ENCODE measurements around the gene GRIK3.

Gene GRIK3

DNA sequence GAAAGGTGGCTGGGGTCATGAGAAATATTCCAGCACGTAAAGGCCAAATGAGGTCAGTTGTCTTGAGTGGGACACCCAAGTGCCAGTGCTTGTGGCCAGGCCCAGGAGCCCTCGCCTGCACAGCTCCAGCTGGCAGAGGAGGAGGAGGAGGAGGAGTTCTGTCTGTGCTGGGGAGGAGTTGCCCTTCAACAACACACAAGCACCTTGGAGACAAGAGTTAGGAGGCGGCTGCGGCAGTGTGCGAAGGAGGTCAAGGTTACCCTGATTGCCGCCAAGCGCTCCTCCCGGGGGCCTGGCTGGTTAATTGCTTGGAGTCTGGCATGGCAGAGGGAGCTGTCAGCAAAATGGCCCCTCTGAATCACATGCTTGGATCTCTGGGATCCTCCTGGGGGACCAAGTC is 45.1 kb downstream of the GRIK3 start:
- TF ChIP-seq EZH2phosphoT487 (IDR thresholded peaks at IDR 0.05; ENCODE audit: low read depth): no peak
- TF ChIP-seq, protein P1, sequence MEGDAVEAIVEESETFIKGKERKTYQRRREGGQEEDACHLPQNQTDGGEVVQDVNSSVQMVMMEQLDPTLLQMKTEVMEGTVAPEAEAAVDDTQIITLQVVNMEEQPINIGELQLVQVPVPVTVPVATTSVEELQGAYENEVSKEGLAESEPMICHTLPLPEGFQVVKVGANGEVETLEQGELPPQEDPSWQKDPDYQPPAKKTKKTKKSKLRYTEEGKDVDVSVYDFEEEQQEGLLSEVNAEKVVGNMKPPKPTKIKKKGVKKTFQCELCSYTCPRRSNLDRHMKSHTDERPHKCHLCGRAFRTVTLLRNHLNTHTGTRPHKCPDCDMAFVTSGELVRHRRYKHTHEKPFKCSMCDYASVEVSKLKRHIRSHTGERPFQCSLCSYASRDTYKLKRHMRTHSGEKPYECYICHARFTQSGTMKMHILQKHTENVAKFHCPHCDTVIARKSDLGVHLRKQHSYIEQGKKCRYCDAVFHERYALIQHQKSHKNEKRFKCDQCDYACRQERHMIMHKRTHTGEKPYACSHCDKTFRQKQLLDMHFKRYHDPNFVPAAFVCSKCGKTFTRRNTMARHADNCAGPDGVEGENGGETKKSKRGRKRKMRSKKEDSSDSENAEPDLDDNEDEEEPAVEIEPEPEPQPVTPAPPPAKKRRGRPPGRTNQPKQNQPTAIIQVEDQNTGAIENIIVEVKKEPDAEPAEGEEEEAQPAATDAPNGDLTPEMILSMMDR (IDR thresholded peaks at IDR 0.05; ENCODE audit: low read depth, low read length): no peak
- H3K9ac ChIP-seq (ENCODE audit: low read length): no peak overlapping the region
- no peak overlapping the region for H3K4me3 ChIP-seq (ENCODE audit: low read length)
- H4K20me1 ChIP-seq (ENCODE audit: insufficient read depth, low read length): no peaks in the 10 kb centered on the region
- no peaks in the 10 kb centered on the region for H3K9me3 ChIP-seq (ENCODE audit: insufficient read depth, low read length)
- H3K4me2 ChIP-seq (ENCODE audit: low read length): no peak overlapping the region
- H3K27me3 ChIP-seq (ENCODE audit: low read depth, low read length): no peaks in the 10 kb centered on the region
- no peak overlapping the region for H3K27ac ChIP-seq (ENCODE audit: low read length)
- no peaks in the 10 kb centered on the region for H3K79me2 ChIP-seq (ENCODE audit: low read length)
- H3K4me1 ChIP-seq (ENCODE audit: low read length): no peaks in the 10 kb centered on the region
- no peak overlapping the region for H2AFZ ChIP-seq (ENCODE audit: low read depth, low read length)
- H3K36me3 ChIP-seq (replicated peaks; ENCODE audit: low read depth, low read length): no peaks in the 10 kb centered on the region

DNA sequence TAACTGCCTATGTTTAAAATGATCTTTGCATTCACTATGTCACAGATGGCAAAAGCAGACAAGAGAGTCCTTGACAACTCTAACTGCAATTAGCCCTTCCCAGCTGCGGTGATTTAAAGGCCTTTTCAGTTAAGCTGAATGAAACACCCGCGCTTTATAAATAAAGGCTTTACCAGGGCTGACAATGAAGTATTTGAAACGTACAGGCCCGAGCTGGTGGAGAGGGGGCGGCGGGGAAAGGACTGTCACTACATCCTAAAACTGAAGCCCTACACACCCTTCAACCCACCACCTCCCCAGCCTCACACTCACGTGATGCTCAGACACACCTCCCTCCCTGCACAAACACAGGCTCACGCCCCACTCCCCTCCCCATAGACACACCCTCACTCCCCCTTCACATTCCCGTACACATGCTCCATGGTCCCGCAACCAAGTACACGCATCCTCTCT is 45.5 kb downstream of the GRIK3 start:
- H3K79me2 ChIP-seq (ENCODE audit: low read length): no peaks in the 10 kb centered on the region
- no peaks in the 10 kb centered on the region for H3K4me1 ChIP-seq (ENCODE audit: low read length)
- H3K4me2 ChIP-seq (ENCODE audit: low read length): no peak overlapping the region
- no peaks in the 10 kb centered on the region for H3K9me3 ChIP-seq (ENCODE audit: insufficient read depth, low read length)
- H3K27me3 ChIP-seq (ENCODE audit: low read depth, low read length): no peaks in the 10 kb centered on the region
- no peak overlapping the region for H2AFZ ChIP-seq (ENCODE audit: low read depth, low read length)
- no peak overlapping the region for H3K27ac ChIP-seq (ENCODE audit: low read length)
- no peaks in the 10 kb centered on the region for H3K36me3 ChIP-seq (replicated peaks; ENCODE audit: low read depth, low read length)
- H3K4me3 ChIP-seq (ENCODE audit: low read length): no peak overlapping the region
- TF ChIP-seq EZH2phosphoT487 (IDR thresholded peaks at IDR 0.05; ENCODE audit: low read depth): no peak
- TF ChIP-seq, protein P1 (IDR thresholded peaks at IDR 0.05; ENCODE audit: low read depth, low read length): no peak
- H3K9ac ChIP-seq (ENCODE audit: low read length): no peak overlapping the region
- H4K20me1 ChIP-seq (ENCODE audit: insufficient read depth, low read length): no peaks in the 10 kb centered on the region

DNA sequence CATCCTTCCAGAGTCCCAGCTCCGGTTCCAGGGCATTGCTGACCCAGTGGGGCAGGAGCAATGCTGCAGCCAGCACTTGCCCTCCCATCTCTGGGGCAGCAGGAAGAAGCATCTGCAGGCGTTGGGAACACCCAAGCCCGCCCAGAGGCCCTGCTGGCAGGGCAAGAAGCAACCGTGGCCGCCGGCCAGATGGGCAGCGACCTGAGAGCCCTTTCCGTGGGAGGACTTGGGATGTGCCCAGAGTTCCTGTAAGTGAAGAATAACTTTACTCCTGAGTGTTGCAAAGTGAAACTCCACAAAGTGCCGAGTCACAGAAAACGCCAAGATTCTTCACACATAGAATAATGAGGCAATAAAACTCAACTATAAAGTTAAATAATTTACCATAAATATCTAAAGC is 46.0 kb downstream of the GRIK3 start:
- Histone ChIP-seq H3K36me3 (replicated peaks; ENCODE audit: low read depth, low read length) (no peaks in the 10 kb centered on the region), H3K79me2 (ENCODE audit: low read length) (no peaks in the 10 kb centered on the region), H3K9ac (ENCODE audit: low read length) (no peak overlapping the region), H3K4me2 (ENCODE audit: low read length) (no peak overlapping the region), H3K4me3 (ENCODE audit: low read length) (no peak overlapping the region), H3K9me3 (ENCODE audit: insufficient read depth, low read length) (no peaks in the 10 kb centered on the region), H3K27ac (ENCODE audit: low read length) (no peak overlapping the region), H4K20me1 (ENCODE audit: insufficient read depth, low read length) (no peaks in the 10 kb centered on the region), H3K4me1 (ENCODE audit: low read length) (no peaks in the 10 kb centered on the region), H2AFZ (ENCODE audit: low read depth, low read length) (no peak overlapping the region), H3K27me3 (ENCODE audit: low read depth, low read length) (no peaks in the 10 kb centered on the region)
- TF ChIP-seq, protein P1 (IDR thresholded peaks at IDR 0.05; ENCODE audit: low read depth, low read length): no peak
- no peak for TF ChIP-seq EZH2phosphoT487 (IDR thresholded peaks at IDR 0.05; ENCODE audit: low read depth)

DNA sequence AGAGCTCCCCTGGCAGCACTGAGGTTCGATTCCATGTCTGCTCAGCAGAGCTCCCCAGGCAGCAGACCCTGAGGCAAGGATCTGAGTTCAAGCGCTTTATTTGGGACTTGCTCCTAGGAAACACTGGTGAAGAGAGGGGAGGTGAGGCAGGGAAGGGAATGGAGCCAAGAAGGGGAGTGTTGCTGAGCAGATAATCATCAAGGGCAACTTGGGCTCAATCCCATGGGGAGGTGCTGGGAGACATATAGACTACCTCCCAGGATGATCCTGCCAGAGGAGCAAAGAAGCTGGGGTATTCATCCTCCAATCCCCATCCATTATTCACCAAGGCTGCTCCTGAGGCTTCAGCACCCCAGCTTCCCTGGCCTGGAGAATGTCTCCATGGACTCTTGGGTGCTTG is 47.0 kb downstream of the GRIK3 start:
- no peaks in the 10 kb centered on the region for H3K27me3 ChIP-seq (ENCODE audit: low read depth, low read length)
- no peaks in the 10 kb centered on the region for H3K4me1 ChIP-seq (ENCODE audit: low read length)
- H3K4me2 ChIP-seq (ENCODE audit: low read length): no peak overlapping the region
- TF ChIP-seq, protein P1 (IDR thresholded peaks at IDR 0.05; ENCODE audit: low read depth, low read length): no peak
- TF ChIP-seq EZH2phosphoT487 (IDR thresholded peaks at IDR 0.05; ENCODE audit: low read depth): no peak
- H3K9ac ChIP-seq (ENCODE audit: low read length): no peak overlapping the region
- no peaks in the 10 kb centered on the region for H3K9me3 ChIP-seq (ENCODE audit: insufficient read depth, low read length)
- H3K36me3 ChIP-seq (replicated peaks; ENCODE audit: low read depth, low read length): no peaks in the 10 kb centered on the region
- no peak overlapping the region for H2AFZ ChIP-seq (ENCODE audit: low read depth, low read length)
- H3K79me2 ChIP-seq (ENCODE audit: low read length): no peaks in the 10 kb centered on the region
- no peaks in the 10 kb centered on the region for H4K20me1 ChIP-seq (ENCODE audit: insufficient read depth, low read length)
- no peak overlapping the region for H3K27ac ChIP-seq (ENCODE audit: low read length)
- H3K4me3 ChIP-seq (ENCODE audit: low read length): no peak overlapping the region
